Hepatocyte (in vitro differentiated cells): ENCODE data around the gene PI4KA.

Source experiments
- EZH2 ChIP-seq: fragments of 200-600 bp; sonication (generic); IDR thresholded peaks from 2 replicates; pipeline ENCODE4 v1.6.1; 2016; ENCODE audit warnings: antibody characterized with exemption, mild to moderate bottlenecking, borderline replicate concordance
- TF ChIP-seq, protein P1 (sequence below): fragments of 200-600 bp; sonication (generic); IDR thresholded peaks from 2 replicates; pipeline ENCODE4 v1.5.1; 2016; ENCODE audit warnings: antibody characterized with exemption, mild to moderate bottlenecking; ENCODE audit not compliant: poor library complexity

DNA sequence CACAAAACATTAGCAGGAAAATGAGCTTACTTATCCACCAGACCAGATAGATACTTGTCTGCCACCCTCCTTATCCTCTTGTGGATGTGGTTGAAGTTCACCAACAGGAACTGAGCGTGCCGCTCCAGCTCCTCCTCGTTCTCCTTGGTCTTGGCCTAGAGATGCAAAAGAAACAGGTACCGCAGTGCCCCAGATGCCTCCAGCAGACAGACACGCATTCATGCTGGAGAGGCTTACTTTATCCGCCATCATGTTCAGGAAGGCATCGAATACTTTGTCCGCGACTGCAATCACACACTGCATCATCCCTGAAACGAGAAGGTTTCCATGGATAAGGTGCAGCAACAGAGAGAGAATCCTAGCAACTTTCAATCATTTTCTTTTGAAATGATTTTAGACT is 105.7 kb downstream of the PI4KA start:
- no peak for TF ChIP-seq EZH2
- TF ChIP-seq, protein P1, sequence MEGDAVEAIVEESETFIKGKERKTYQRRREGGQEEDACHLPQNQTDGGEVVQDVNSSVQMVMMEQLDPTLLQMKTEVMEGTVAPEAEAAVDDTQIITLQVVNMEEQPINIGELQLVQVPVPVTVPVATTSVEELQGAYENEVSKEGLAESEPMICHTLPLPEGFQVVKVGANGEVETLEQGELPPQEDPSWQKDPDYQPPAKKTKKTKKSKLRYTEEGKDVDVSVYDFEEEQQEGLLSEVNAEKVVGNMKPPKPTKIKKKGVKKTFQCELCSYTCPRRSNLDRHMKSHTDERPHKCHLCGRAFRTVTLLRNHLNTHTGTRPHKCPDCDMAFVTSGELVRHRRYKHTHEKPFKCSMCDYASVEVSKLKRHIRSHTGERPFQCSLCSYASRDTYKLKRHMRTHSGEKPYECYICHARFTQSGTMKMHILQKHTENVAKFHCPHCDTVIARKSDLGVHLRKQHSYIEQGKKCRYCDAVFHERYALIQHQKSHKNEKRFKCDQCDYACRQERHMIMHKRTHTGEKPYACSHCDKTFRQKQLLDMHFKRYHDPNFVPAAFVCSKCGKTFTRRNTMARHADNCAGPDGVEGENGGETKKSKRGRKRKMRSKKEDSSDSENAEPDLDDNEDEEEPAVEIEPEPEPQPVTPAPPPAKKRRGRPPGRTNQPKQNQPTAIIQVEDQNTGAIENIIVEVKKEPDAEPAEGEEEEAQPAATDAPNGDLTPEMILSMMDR, result no peak
